NT2/D1 (cell line): ENCODE measurements around the gene ZCCHC2.

Experiments
- DNase-seq: peaks from one replicate; pipeline ENCODE4 v3.0.0-alpha.2; 2011; ENCODE audit warnings: low read depth, low spot score
- H3K27me3 ChIP-seq: 2 replicates; pipeline ENCODE4 v1.6.0; 2011; ENCODE audit warnings: mild to moderate bottlenecking; ENCODE audit not compliant: insufficient read length, insufficient read depth
- H3K36me3 ChIP-seq: 2 replicates; pipeline ENCODE4 v1.6.1; 2011; ENCODE audit warnings: mild to moderate bottlenecking, low read length, mixed read lengths; ENCODE audit not compliant: insufficient read depth, insufficient read length
- H3K4me1 ChIP-seq: 2 replicates; pipeline ENCODE4 v1.5.1; 2011; ENCODE audit not compliant: insufficient read depth, insufficient read length
- H3K4me3 ChIP-seq: 2 replicates; pipeline ENCODE4 v1.5.1; 2011; ENCODE audit warnings: low read depth; ENCODE audit not compliant: insufficient read length
- H3K9ac ChIP-seq: 2 replicates; pipeline ENCODE4 v1.6.0; 2011; ENCODE audit warnings: low read depth; ENCODE audit not compliant: insufficient read length
- H3K9me3 ChIP-seq: 2 replicates; pipeline ENCODE4 v1.5.1; 2011; ENCODE audit warnings: mild to moderate bottlenecking, low read length; ENCODE audit not compliant: insufficient read depth
- SUZ12 ChIP-seq: IDR thresholded peaks from 2 replicates; pipeline ENCODE4 v1.6.1; 2011; ENCODE audit not compliant: insufficient read length, insufficient read depth; ENCODE audit errors: extremely low read depth
- YY1 ChIP-seq: IDR thresholded peaks from 2 replicates; pipeline ENCODE4 v1.6.1; 2011; ENCODE audit not compliant: insufficient read length, insufficient read depth
- ZNF274 ChIP-seq: IDR thresholded peaks from 2 replicates; pipeline ENCODE4 v1.6.1; 2011; ENCODE audit warnings: mild to moderate bottlenecking, low read depth, low read length

Gene ZCCHC2

DNA sequence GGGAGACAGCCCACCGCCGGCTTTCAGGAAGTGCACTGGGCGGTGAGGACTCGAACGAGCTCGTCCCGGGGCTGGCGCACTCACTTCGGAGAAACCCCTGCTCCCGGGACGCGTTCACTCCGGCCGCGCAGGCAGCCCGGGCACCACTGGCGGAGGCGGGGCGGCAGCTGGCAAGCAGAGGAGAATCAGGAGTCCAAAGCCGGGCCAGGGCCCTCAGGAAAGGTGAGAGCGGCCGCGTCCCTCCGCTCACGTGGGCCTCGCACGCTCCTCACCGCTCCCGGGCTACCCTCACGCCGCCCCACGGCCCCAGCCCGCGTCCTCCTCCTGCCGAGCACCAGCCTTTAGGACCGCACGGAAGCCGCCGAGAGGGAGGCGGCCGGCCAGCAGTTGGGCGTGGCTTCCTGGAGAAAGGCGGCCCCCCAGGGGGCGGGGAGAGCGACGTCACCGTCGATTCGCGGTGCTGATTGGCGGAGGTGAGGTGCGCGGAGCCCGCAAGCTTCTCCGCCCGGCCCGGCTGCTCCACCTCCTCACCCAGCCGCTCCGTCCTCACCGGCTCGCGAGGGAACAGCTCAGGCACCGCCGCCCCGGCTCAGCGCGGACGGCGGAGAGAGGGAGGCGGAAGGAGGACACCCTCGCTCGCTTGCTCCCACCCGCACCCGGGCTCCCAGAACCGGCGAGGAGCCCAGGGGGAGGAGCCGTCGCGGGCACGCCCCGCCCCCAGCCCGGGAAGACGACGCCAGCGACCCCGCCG, at the start of gene ZCCHC2:
Gene ZCCHC2, plus strand, starts transcription at position 522 of the 751 bp plus-strand sequence. CDS start 400 bp downstream, outside the sequence.
- no peak for TF ChIP-seq YY1
- no peak for TF ChIP-seq SUZ12
- no peak for TF ChIP-seq ZNF274
- H3K9me3 ChIP-seq: no peaks in the 10 kb centered on the region

DNA sequence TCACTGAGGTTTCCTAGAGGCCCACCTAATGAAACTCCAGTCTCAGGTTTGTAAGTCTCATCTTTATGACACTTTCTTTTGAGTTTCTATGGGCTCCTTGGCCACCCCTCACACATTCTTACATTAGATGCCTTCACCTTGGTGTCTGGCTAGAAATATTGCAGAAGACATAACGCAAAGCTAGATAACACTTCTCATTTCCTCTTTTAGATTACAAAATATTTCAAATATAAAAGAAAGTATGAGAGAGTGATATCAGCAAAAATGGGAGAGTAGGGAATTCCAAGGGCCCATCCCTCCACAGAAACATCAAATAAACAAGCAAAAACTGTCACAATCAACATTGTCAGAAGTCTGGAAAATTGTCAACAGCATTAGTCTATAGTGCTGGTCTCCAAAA, 43.3 kb upstream of the ZCCHC2 start:
- Histone ChIP-seq H3K9ac (no peak overlapping the region), H3K36me3 (no peaks in the 10 kb centered on the region), H3K4me3 (no peak overlapping the region), H3K27me3 (no peaks in the 10 kb centered on the region), H3K4me1 (no peaks in the 10 kb centered on the region), H3K9me3 (peaks cover 15% of the 10 kb centered on the region; the same call in 1 of the 2 replicates)
- TF ChIP-seq YY1 (no peak), ZNF274 (no peak), SUZ12 (no peak)
- no peak for DNase-seq

More for the DNA sequence above, at the start of gene ZCCHC2:
- DNase-seq: peak; percentile 87
- Histone ChIP-seq H3K36me3 (no peaks in the 10 kb centered on the region), H3K4me3 (peak within 1 kb of the TSS; percentile 75), H3K4me1 (peaks cover 2% of the 10 kb centered on the region), H3K27me3 (peaks cover 28% of the 10 kb centered on the region), H3K9ac (peak within 1 kb of the TSS; percentile 85)

DNA sequence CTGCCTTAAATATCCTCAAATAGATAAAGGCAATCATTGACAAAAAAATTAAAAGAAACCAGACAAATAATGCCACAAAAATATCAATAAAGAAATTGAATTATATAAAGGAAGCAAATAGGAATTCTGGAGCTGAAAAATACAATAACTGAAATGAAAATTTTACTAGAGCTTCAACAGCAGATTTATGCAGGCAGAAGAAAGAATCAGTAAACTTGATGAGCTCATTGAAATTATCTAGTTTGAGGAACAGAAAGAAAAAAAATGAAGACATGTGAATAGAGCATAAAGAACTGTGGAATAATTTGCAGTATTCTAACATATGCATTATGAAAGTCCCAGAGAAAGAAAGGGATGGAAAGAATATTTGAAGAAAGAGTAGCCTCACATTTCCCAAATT, 41.9 kb upstream of the ZCCHC2 start:
- Histone ChIP-seq H3K9me3 (peaks cover 15% of the 10 kb centered on the region; the same call in 1 of the 2 replicates), H3K36me3 (no peaks in the 10 kb centered on the region), H3K9ac (no peak overlapping the region), H3K4me1 (no peaks in the 10 kb centered on the region), H3K4me3 (no peak overlapping the region), H3K27me3 (no peaks in the 10 kb centered on the region)
- no peak for DNase-seq
- TF ChIP-seq ZNF274: no peak

DNA sequence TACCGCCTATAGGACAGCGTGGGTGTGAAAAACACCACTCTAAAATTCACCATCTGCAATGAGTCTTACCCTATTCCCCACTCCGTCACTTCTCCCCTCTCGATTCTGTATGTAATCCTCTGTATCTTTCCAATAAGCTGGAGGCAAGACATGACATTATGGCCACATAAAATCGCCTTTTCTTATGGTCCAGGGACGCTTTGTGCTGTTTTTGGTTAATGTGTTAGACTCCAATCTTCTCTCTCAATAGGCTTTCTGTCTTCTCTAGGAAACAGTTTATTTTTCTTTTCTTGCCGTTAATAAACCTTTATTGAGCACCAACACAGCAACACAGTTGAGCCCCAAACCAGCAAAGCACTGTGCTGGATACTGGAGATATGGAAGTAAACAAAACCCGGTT, 37.9 kb upstream of the ZCCHC2 start:
- Histone ChIP-seq H3K4me1 (no peaks in the 10 kb centered on the region), H3K36me3 (no peaks in the 10 kb centered on the region), H3K9me3 (peaks cover 12% of the 10 kb centered on the region; the same call in 1 of the 2 replicates), H3K9ac (no peak overlapping the region), H3K27me3 (no peaks in the 10 kb centered on the region), H3K4me3 (no peak overlapping the region)
- no peak for TF ChIP-seq YY1
- no peak for TF ChIP-seq SUZ12
- no peak for TF ChIP-seq ZNF274
- no peak for DNase-seq

DNA sequence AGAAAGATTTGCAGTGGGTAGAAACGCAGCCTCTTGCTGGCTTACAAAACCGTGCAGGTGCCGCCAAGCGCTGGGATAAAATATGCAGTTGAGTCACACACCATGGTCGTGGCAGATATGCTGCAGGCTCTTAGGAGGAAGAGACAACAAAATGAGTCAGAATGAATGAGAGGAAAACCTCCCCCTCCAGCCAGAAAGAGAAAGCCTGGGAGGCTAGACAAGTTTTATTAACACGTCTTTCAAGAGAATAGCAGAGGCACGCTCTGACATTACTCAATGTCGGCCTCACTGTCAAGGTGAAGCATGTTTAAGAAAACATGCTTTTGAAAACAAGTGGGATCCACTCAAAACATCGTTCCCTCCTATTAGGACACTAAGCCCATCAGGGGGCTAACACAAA, 37.1 kb upstream of the ZCCHC2 start:
- H3K4me3 ChIP-seq: no peak overlapping the region

DNA sequence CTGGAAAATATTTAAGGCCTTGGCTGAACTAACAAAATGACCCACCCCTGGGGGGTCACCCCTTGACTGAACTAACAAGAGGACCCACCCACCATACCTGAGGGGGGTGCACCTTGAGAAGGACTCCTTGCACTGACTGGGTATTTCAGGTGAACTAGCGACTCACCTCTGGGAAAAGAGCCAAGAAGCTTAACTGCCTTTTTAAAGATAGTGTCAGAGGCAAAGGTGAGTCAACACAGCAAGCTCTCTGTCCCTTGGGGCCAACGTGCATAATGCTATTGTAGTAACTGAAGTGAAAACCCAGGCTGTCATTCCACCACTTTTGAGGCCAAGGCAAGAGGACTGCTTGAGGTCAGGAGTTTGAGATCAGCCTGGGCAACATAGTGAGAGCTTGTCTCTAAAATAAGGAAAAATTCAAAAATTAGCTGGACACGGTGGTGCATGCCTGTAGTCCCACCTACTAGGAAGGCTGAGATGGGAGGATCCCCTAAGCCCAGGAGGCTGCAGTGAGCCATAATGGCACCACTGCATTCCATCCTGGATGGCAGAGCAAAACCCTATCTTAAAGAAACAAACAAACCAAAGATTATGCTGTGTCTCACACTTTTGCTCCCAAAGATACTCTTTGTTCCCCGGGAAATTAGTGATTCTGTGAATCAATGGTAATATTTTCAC, 36.4 kb upstream of the ZCCHC2 start:
- Histone ChIP-seq H3K9ac (no peak overlapping the region), H3K4me3 (no peak overlapping the region), H3K27me3 (no peaks in the 10 kb centered on the region), H3K36me3 (no peaks in the 10 kb centered on the region), H3K9me3 (no peaks in the 10 kb centered on the region), H3K4me1 (no peaks in the 10 kb centered on the region)
- TF ChIP-seq YY1 (no peak), ZNF274 (no peak), SUZ12 (no peak)
- DNase-seq: no peak

More for the DNA sequence above, 37.1 kb upstream of the ZCCHC2 start:
- Histone ChIP-seq H3K9me3 (0 out of 2 replicates have a peak, but pooled peaks cover 5% of the 10 kb centered on the region), H3K27me3 (no peaks in the 10 kb centered on the region), H3K36me3 (no peaks in the 10 kb centered on the region), H3K4me1 (no peaks in the 10 kb centered on the region), H3K9ac (no peak overlapping the region)
- no peak for DNase-seq
- no peak for TF ChIP-seq ZNF274
- no peak for TF ChIP-seq YY1
- no peak for TF ChIP-seq SUZ12

DNA sequence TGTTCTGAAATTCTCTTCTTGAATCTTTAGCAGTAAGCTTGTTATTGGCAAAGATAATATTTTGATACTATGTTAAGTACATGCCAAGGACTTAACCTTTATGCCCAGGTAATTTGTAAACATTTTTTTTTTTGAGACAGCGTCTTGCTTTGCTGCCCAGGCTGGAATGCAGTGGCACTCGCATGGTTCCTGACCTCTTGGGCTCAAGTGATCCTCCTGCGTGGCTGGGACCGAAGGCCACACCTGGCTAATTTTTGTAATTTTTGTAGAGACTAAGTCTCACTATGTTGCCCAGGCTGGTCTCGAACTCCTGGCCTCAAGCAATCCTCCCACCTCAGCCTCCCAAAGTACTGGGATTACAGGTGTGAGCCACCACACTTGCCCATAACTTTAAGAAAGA, 35.7 kb upstream of the ZCCHC2 start:
- no peak for TF ChIP-seq SUZ12
- TF ChIP-seq ZNF274: no peak
- TF ChIP-seq YY1: no peak
- Histone ChIP-seq H3K36me3 (no peaks in the 10 kb centered on the region), H3K9me3 (no peaks in the 10 kb centered on the region), H3K9ac (no peak overlapping the region), H3K4me1 (no peaks in the 10 kb centered on the region), H3K4me3 (no peak overlapping the region), H3K27me3 (no peaks in the 10 kb centered on the region)
- DNase-seq: no peak
